GM19025 (cell line): Measurements from ENCODE around the gene DCAF6.
"Not testable (repeated sequence)": the region's sequence is repeated elsewhere in the genome, so short reads cannot be mapped to it uniquely, and the experiment has no call there.

Experiments
- ATAC-seq: cut with Tn5 transposase; IDR thresholded peaks from one replicate; pipeline ENCODE4 v1.9.1; 2021; ENCODE audit warnings: mild to moderate bottlenecking, low read depth, moderate library complexity; ENCODE audit not compliant: unreplicated experiment

Gene DCAF6

DNA sequence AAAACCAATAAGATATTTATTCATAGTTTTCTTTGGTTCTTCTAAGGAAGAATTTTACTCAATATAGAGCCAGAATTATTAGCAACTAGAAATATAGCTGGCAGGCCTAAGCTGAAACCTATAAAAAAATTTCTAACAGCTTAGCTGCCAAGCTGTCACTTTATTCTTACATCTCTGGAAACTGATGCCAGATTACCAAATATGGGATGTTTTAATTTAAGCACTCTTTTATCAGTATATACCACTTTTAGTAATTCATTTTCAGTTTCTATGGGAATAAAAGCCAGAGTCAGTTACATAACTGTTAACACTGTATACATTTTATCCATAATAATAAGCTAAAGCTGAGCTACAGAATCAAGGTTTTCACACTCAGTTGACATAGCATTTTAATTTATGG lies 69.0 kb downstream of the DCAF6 start:
- ATAC-seq, result no peak

DNA sequence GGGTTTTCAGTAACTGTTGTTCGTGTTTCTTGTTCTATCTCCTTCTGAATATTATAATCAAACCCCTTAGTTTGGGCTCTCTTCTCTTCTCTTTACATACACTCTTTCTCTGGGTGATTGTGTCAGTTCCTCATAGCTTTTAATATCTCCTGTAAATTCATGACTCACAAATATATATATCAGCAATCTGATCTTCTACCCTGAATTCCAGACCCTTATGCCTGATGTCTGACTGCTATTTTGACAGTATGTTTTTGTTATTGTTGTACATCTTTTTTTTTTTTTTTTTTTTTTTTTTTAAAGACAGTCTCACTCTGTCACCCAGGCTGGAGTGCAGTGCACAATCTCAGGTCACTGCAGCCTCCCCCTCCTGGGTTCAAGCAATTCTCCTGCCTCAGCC lies 71.2 kb downstream of the DCAF6 start:
- no peak for ATAC-seq

DNA sequence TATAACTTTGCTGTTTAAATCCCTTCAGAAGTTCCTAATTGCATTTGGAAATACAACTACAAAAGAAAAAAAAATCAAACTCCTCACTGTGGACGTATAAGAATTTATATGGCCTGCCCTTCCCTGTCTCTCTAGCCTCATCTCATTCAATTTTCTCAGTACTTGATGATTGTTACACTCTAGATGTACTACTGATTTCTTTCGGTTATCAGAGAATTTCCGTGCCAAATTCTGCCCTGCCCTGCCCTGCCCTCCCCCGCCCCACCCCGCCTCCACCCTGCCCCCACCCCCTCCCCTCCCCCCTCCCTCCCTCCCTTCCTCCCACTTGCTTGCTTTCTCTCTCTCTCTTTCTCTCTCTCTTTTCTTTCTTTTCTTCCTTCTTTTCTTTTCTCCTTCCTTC lies 72.1 kb downstream of the DCAF6 start:
- no peak for ATAC-seq

DNA sequence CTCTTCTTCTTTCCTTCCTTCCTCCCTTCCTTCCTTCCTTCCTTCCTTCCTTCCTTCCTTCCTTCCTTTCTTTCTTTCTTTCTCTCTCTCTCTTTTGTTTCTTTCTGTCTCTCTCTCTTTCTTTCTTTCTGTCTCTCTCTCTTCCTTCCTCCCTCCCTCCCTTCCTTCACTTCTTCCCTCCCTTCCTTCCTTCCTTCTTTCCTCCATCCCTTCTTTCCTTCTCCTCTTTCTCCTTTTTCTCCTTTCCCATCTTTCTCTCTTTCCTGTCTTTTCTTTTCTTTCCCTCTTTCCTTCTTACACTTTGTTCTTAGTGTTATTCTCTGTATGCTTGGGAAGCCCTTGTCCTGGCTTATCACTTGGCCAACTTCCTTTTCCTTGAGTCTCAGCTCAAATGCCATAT lies 72.8 kb downstream of the DCAF6 start:
- no peak for ATAC-seq

DNA sequence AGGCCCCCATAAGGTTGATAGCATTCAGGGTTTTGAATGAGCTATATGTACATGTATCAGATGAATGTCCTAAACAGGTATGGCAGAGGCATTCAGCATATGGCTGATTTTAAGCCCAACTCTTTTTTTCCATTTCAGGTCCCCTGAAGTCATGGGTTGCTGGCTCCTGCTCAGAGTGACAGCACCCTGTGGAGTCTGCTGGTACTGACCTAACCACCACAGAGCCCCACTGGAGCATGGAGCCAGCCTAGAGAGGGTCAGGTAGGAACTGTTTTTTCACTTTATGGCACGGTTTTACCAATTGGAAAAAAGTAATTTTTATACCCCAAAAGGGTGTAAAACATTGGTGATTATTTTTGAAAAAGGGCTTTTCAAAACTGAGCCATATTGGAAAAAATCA lies 82.9 kb downstream of the DCAF6 start:
- no peak for ATAC-seq

DNA sequence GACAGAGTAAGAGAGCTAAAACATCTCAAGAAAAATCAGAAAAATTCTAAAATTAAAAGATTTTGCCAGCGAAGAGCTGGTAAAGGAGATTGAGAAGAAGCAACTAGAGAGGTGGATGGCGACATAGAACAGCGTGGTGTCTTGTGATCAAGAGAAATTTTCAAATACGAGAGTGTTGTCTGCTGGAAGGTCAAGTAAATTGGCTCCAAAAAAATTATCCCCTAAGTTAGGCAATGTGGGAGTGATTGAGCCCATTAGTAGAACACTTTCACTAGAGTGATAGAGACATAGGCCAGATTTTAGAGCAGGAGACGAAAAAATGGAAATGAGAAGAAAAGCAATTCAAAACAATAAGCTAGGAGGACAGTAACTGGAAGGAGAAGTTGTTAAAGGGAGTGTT lies 94.7 kb downstream of the DCAF6 start:
- no peak for ATAC-seq

DNA sequence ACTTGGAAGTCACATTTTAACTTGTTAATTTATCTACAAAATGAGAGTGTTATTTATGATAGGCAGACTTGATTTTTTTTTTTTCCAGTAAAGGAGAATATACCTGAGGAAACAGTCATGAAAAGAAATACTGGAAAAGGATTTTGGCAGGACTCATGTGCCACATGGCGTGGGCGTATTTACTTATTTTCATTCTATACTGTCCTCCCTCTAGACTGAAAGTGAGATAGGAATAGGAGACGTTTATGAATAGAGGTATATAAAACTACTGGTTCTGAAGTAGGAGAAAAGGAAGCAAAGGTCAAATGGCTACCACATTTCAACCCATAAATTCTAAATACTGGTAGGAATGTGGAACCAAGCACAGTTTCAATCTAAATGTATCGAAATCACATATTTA lies 95.1 kb downstream of the DCAF6 start:
- ATAC-seq, result no peak

DNA sequence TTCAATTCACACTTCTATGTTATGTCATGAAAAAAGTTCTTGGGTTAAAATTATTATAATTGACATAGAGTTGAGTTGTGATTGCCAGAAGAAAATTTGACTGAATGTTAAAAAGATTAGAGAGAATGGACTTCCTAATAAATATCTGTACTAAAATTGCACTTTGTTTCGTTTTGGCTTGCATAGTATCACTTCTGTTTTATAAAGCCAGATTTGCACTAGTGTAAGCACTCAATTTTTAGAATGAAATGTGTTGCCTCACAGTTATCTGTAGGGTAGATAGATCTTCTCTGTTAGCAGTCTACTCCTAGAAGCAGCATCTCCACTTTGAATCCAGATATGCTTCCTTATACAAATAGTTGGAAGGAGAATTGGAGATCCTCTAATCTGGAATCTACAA lies 95.5 kb downstream of the DCAF6 start:
- ATAC-seq, result no peak

DNA sequence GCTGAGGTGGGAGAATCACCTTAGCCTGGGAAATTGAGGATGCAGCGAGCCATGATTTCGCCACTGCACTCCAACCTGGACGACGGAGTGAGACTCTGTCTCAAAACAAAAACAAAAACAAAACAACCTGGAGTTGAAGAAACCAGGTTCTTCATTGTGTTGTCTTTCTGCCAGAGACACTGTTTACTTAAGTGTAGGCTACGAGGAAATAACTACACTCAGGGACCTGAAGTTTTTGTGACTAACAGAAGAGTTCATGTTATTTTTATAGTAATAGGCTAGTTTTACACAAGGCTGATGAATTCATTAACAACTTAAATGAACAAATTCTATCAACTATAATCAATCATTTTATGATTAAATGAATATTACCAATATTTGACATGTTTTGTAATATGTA lies 98.9 kb downstream of the DCAF6 start:
- ATAC-seq, result no peak

DNA sequence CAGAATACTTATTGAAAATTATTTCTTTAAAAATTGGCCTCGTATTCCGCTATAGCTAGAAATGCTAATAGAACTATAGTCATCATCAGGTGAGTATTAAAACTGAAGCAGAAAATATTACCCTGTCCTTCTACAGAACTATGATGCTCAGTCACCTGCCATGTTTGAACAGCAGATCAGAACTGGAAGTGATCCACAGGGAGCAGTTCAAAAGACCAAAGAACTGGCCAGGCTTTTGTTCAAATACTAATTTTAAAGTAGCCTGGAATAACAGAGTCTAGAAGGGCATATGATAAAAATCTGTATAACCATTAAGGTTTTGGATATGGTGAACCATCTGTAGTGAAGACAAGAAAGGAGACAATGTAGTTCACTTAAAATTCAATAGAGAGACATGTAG lies 105.9 kb downstream of the DCAF6 start:
- ATAC-seq, result no peak

DNA sequence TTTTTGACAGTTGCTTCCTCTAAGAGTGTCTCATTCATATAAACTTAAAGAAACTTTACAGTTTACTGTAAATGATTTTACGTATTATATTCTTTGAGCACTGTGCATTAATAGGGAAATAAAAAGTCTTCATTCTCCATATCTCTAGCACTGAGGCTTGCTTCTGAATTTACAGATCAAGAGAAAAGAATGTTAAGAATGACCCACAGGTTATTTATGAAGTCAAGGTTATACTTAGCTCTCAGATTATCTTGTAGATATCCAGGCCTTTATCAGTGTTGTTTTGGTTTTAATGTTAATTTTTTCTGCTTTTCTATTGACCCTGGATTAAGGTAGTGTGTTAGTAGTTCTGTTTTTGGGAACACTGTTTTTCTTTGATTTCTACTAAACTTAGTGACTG lies 108.8 kb downstream of the DCAF6 start:
- no peak for ATAC-seq

DNA sequence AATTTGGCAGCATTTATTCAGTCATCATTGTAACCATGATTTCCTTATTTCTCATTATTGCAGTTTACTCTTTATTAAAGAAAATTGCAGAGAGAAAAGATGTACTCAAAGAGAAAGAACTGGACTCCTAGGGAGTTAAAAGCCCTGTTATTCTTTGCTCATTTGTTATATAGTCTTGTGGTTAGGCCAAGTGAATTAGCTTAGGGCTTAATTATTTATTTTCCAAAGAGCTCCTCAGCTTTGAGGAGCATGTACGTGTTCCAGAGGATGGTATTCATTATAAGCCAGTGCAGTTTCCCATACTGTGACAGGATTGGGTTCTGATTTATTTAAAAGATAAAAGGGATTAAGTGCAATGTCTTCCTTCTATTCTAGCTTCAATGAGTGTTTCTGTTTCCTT lies 113.8 kb downstream of the DCAF6 start:
- ATAC-seq, result no peak

DNA sequence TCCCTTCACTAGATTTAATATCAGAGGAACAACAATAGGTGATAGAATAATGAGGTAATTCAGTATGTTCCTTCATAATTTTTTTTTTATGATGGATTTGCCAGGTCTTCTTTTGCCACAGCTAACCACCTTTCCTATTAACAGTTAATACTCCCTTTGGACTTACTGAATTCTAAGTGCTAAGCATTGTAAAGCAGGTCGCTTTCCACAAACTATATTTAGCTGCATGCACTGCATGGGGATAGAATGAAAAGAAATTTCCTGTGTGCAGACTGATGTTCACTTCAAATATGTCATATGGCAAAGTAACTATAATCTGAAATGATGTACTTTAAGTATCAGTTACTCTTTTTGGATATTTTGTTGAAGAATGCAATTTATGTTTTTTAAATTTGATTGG lies 114.4 kb downstream of the DCAF6 start:
- ATAC-seq, result no peak

DNA sequence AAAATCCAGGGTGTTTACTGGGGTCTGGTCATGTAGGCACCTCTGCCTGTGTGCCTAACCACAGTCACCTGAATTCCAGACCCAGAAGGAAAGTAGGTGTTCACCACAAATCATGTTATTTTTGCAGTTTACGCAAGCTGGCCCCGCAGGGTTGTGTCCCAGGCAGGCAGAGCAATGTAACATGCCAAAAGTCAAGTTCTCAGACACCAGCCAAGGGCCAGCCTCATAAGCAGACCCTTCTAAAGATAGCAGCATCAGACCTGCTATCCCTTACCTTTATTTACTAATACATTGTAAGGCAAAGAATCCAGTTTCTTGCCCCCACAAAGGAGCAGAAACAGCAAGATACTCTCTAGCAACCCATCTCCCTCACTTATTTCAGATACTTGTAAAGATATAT lies 117.2 kb downstream of the DCAF6 start:
- ATAC-seq, result no peak

DNA sequence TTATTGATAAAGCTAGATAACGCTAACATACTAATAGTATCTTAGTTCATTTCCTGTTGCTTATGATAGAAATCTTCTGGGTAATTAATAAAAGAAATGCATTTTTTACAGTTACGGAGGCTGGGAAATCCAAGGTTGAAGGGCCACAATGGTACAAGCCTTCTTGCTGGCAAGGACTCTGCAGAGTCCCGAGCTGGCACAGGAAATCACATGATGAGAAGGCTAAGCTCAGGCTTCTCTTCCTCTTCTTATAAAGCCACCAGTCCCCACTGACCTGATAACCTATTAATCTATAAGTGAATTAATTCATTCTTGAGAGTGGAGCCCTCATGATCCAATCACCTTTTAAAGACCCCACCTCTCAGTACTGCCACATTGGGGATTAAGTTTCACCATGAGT lies 117.6 kb downstream of the DCAF6 start:
- ATAC-seq, result no peak

DNA sequence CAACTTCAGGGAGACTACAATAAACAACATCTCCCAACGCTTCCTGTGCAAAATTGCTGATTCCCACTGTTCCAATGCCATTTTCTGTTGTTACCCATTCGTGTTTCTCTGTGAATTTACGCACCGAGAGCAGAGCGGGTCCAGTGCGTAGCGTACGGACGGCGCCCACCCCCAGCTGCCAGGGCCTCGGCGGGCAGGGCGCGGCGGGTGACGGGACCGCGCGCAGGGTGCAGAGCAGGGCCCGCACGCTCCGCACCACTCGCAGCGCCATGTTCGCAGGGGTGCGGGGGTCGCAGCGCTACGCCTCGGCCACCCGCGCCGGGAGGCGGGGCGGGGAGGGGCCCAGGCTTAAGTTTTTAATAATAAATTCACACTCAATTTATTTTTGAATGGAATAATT lies 119.7 kb downstream of the DCAF6 start:
- not testable (repeated sequence) for ATAC-seq

DNA sequence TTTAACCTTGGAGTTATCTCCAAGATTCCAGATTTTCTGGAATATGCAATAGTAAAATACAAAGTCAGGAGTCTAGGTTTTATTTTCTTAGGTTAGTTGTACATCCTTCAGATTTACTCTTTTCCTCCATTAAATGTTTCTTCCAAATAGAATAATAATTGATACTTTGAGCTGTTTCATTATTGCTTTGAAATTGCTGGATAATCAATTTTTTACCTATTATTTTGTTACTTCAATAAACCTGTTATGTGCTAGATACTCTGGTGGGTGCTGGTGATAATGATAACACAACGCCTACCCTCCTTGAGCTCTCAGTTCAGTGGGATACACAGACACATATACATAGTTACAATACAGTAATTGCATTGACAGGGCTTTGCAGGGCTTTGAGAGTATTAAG lies 120.9 kb downstream of the DCAF6 start:
- ATAC-seq, result no peak

DNA sequence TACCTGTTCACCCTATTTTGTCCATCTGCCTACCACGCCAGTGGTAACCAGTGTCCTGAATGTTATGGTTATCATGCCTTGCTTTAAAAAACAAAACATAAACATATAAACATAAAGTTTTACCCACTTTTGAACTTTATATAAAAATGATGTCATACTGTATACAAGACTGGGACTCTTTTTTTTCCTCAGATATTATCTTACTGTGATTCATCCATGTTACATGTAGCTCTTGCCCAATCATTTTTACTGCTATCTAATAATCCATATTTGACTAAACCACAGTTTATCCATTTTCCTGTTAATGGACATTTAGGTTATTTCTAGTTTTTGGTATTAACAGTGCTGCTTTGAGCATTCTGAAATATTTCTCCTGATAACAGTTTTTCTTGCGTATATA lies 121.4 kb downstream of the DCAF6 start:
- ATAC-seq, result no peak

DNA sequence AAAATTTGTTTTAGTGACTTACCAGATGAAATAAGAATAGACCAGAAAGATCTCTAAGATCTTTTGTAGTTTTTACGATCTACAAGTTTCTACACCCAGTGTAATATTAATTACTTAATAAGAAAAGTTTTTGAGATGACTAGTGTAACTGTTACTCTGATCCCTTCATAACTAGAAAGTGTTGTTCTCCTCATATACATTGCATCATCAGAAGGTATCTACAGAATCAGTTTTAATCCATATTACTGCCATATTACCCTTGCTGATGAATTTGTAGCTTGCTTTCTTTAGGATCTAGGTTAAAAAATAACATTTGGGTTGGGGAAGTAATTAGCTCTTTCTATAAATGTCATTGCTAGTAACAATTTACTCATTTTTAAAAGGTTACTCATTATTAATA lies 127.7 kb downstream of the DCAF6 start:
- ATAC-seq, result no peak

DNA sequence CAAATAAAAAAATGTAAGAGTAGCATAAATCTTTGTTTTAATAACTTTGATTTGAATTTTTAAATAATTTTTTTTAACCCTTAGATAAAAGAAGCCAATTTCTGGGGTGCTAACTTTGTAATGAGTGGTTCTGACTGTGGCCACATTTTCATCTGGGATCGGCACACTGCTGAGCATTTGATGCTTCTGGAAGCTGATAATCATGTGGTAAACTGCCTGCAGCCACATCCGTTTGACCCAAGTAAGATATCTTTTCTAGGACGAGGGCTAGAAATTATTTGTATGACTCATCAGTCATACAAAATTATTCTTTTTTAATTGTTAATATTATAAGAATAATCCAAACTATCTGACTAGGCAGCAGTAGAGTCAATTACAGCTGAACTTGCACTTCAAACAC lies 129.0 kb downstream of the DCAF6 start:
- no peak for ATAC-seq

DNA sequence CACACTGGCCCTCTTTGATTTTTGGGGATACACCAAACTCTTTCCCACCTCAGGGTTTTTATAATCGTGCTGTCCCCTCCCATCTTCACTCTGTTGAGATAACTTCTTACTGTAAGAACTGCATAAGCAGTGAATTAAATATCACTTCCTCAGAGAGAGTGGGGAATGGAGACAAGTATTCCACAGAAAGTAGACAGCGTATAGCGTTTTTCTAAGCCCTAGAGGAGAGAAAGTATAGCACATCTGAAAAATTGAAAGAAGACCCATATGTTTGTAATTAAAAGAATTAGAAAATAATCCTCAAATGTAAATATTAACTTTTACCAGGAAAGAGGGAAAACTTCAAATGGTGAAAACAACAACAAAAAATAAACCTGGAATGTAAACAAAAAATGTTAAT lies 132.9 kb downstream of the DCAF6 start:
- ATAC-seq, result no peak

DNA sequence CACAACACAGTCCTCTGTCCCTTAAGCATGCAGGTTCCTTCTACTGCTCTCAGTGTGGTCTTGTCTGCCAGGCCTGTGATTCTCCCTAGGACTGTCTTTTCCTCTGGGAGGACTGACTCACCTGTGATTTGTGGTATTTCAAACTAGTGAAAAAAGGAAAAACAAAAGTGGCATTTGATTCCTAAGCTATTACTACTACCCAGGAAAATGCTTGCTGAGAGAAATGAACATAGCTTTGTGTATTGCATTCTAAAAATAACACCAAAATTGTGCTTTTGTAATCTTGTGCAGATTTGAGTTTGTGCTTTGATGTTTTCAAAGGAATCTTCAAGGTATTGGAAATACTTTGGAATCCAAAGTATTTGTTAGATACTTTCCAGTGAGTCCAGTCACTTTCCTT lies 143.3 kb downstream of the DCAF6 start:
- no peak for ATAC-seq

DNA sequence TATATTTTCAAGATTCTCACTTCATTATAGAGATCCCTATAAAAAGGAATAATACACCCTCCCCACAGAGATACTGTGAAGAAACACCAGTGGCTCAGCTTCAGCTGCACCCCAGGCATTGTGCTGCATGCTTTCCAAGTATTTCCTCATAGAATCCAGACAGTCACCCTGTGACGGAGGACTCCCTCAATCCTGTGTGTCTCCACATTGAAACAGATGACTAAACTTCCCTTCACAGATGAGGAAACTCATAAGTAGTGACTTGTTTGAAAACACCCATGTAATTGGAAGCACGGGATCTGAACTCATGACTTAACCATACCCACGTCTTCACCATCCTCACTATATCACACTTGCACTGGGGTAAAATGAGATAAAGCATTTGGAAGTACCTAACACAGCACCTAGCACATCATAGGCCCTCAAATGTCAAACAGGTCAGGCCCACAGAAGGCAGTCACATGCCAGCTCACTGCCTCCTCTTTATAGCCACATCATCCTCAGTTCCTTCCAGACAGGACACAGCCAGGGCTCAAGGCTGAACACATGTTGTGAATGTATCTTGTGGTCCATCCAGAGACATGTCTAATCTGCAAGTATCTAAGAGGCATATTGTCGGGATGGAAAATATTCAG lies 145.0 kb downstream of the DCAF6 start:
- ATAC-seq, result no peak
